ENCODE results near the gene ZCCHC18.
"Not testable (repeated sequence)": the region's sequence is repeated elsewhere in the genome, so short reads cannot be mapped to it uniquely, and the experiment has no call there.

The ZCCHC18 gene
- long read RNA-seq = 0 reads

- Histone ChIP-seq H3K4me3 (replicated peaks; ENCODE audit: insufficient read depth, low read length) (peak within 1 kb of the TSS; percentile 41), H3K27me3 (ENCODE audit: insufficient read depth, poor library complexity, severe bottlenecking) (peaks cover 13% of the 10 kb centered on the region), H3K27ac (replicated peaks) (no peak within 1 kb of the TSS)
- DNase-seq (ENCODE audit: low read depth in 1 of 2, low spot score in 1 of 2) = no peak
- TF ChIP-seq SPI1 (IDR thresholded peaks at IDR 0.05; ENCODE audit: borderline replicate concordance, low read depth) = no peak
- no peak for TF ChIP-seq CTCF (IDR thresholded peaks at IDR 0.05; ENCODE audit: insufficient read depth, low read length)
- TF ChIP-seq GABPA (IDR thresholded peaks at IDR 0.05; ENCODE audit: low read depth) = no peak
- no peak for TF ChIP-seq REST (IDR thresholded peaks at IDR 0.05; ENCODE audit: insufficient replicate concordance, low read depth)
- no peak for TF ChIP-seq POLR2AphosphoS5 (IDR thresholded peaks at IDR 0.05; ENCODE audit: low read depth)
These were observed at the start of gene ZCCHC18 for GRCh38 chrX:104112326-104112951. Gene ZCCHC18 (plus strand): TSS chrX:104112523. CDS start chrX:104114112, 1,589 bp downstream.

GRCh38 chrX:104062636-104063035 is 49.7 kb upstream of the ZCCHC18 start:
- H3K4me3 ChIP-seq (replicated peaks; ENCODE audit: insufficient read depth, low read length); DNase-seq (ENCODE audit: low read depth in 1 of 2, low spot score in 1 of 2); H3K27me3 ChIP-seq (ENCODE audit: insufficient read depth, poor library complexity, severe bottlenecking); H3K27ac ChIP-seq (replicated peaks): not testable (repeated sequence)

GRCh38 chrX:104075778-104076445 is 36.4 kb upstream of the ZCCHC18 start, which contains the start of gene TMSB15C:
Gene TMSB15C (minus strand): TSS chrX:104076236.
- not testable (repeated sequence) for H3K27ac ChIP-seq (replicated peaks); H3K4me3 ChIP-seq (replicated peaks; ENCODE audit: insufficient read depth, low read length); DNase-seq (ENCODE audit: low read depth in 1 of 2, low spot score in 1 of 2); H3K27me3 ChIP-seq (ENCODE audit: insufficient read depth, poor library complexity, severe bottlenecking)

GRCh38 chrX:104077854-104078253 is 34.5 kb upstream of the ZCCHC18 start:
- H3K27me3 ChIP-seq (ENCODE audit: insufficient read depth, poor library complexity, severe bottlenecking); DNase-seq (ENCODE audit: low read depth in 1 of 2, low spot score in 1 of 2); H3K4me3 ChIP-seq (replicated peaks; ENCODE audit: insufficient read depth, low read length); H3K27ac ChIP-seq (replicated peaks): not testable (repeated sequence)

- Histone ChIP-seq H3K4me3 (replicated peaks; ENCODE audit: insufficient read depth, low read length) (no peak overlapping the region), H3K27ac (replicated peaks) (no peak overlapping the region), H3K27me3 (ENCODE audit: insufficient read depth, poor library complexity, severe bottlenecking) (no peaks in the 10 kb centered on the region)
- no peak for DNase-seq (ENCODE audit: low read depth in 1 of 2, low spot score in 1 of 2)
- TF ChIP-seq GABPA (IDR thresholded peaks at IDR 0.05; ENCODE audit: low read depth) (no peak), CTCF (IDR thresholded peaks at IDR 0.05; ENCODE audit: insufficient read depth, low read length) (no peak), POLR2AphosphoS5 (IDR thresholded peaks at IDR 0.05; ENCODE audit: low read depth) (no peak), SPI1 (IDR thresholded peaks at IDR 0.05; ENCODE audit: borderline replicate concordance, low read depth) (no peak), REST (IDR thresholded peaks at IDR 0.05; ENCODE audit: insufficient replicate concordance, low read depth) (no peak)
These were observed 28.3 kb upstream of the ZCCHC18 start for GRCh38 chrX:104084063-104084462.
